ENCODE data around the gene EFNB3.

Gene EFNB3

DNA sequence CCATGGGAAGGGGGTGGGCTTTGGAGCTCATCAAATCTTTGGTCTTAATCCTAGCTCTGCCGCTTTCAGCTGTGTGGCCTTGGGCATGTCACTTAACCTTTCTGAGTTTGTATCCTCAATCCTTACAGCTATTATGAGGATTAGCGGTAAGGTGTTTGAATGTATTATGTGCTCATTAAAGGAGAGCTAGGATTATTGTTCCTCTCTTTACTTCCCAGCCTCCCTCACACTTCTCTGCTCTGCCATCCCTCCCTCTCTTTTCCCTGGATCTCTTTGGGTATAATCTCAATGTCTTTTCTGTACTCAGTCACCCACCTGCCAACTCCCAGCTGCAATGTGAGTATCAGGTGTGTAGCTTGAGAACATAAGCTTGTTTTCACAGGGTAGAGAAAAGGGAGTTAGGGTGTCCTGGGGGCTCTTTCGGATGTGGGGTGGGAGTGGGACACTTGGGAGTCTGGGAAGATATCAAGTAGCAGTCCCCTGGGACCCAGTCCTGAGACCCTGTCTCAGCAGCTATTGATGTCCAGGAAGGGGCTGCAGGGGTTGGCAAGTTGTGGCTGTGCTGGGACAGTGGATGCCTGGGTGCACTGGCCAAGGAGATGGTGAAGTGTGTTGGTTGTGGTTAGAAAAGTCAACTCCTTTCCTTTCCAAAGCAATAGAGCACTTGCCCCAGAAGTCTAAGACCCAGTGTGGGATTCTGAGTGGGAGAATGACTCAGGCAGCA lies 1.8 kb downstream of the EFNB3 start (continued):
- TF ChIP-seq ZNF76 (tag by site-specific recombination; IDR thresholded peaks at IDR 0.05; ENCODE audit: borderline replicate concordance, low read depth) (no peak), ZNF510 (tag by site-specific recombination; IDR thresholded peaks at IDR 0.05; ENCODE audit: insufficient replicate concordance) (no peak), OVOL3 (tag by site-specific recombination; IDR thresholded peaks at IDR 0.05) (no peak), SP2 (tag by site-specific recombination; IDR thresholded peaks at IDR 0.05) (no peak), ZNF140 (tag by site-specific recombination; IDR thresholded peaks at IDR 0.05) (no peak), SP7 (tag by site-specific recombination; IDR thresholded peaks at IDR 0.05) (no peak), GFI1B (tag by site-specific recombination; IDR thresholded peaks at IDR 0.05) (no peak), EGR2 (tag by site-specific recombination; IDR thresholded peaks at IDR 0.05; ENCODE audit: low read depth) (peak; percentile 21; the same call in 1 of the 2 replicates), GLIS1 (tag by site-specific recombination; IDR thresholded peaks at IDR 0.05) (no peak), ZNF621 (tag by site-specific recombination; IDR thresholded peaks at IDR 0.05) (no peak), ZNF366 (tag by site-specific recombination; conservative IDR thresholded peaks at IDR 0.05) (0 out of 2 replicates have a peak, but pooled peaks have one; percentile 10), ZNF558 (tag by site-specific recombination; IDR thresholded peaks at IDR 0.05) (no peak), YY1 (tag by site-specific recombination; IDR thresholded peaks at IDR 0.05) (no peak), KLF9 (tag by site-specific recombination; IDR thresholded peaks at IDR 0.05; ENCODE audit: low read depth) (no peak), GLIS2 (tag by site-specific recombination; IDR thresholded peaks at IDR 0.05) (no peak)
- TF ChIP-seq, protein P1, sequence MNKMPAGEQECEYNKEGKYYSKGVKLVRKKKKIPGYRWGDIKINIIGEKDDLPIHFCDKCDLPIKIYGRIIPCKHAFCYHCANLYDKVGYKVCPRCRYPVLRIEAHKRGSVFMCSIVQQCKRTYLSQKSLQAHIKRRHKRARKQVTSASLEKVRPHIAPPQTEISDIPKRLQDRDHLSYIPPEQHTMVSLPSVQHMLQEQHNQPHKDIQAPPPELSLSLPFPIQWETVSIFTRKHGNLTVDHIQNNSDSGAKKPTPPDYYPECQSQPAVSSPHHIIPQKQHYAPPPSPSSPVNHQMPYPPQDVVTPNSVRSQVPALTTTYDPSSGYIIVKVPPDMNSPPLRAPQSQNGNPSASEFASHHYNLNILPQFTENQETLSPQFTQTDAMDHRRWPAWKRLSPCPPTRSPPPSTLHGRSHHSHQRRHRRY (tag by site-specific recombination; IDR thresholded peaks at IDR 0.05) = no peak
- TF ChIP-seq, protein P2, sequence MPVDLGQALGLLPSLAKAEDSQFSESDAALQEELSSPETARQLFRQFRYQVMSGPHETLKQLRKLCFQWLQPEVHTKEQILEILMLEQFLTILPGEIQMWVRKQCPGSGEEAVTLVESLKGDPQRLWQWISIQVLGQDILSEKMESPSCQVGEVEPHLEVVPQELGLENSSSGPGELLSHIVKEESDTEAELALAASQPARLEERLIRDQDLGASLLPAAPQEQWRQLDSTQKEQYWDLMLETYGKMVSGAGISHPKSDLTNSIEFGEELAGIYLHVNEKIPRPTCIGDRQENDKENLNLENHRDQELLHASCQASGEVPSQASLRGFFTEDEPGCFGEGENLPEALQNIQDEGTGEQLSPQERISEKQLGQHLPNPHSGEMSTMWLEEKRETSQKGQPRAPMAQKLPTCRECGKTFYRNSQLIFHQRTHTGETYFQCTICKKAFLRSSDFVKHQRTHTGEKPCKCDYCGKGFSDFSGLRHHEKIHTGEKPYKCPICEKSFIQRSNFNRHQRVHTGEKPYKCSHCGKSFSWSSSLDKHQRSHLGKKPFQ (tag by site-specific recombination; IDR thresholded peaks at IDR 0.05) = no peak

GRCh38 chr17:7707446-7707845 lies 2.4 kb downstream of the EFNB3 start:
- Histone ChIP-seq H3K9me3 (ENCODE audit: control insufficient read depth, insufficient read depth, low read depth, low read length) (no peaks in the 10 kb centered on the region), H3K36me3 (ENCODE audit: control insufficient read depth in 2 of 2, insufficient read depth in 1 of 2, low read length in 2 of 2) (peaks cover 0 to 8% of the 10 kb centered on the region in 2 experiments; a peak in 1 of 3 replicates), H3K27ac (ENCODE audit: extremely low read depth, low read depth, low read length) (no peak overlapping the region), H3K4me3 (ENCODE audit: low read depth, low read length) (no peak overlapping the region), H3K4me1 (ENCODE audit: control insufficient read depth, insufficient read depth, low read length) (peaks cover 14% of the 10 kb centered on the region; the same call in 1 of the 2 replicates)
- TF ChIP-seq ZNF600 (tag by site-specific recombination; IDR thresholded peaks at IDR 0.05) (0 out of 2 replicates have a peak, but pooled peaks have one; percentile 19), ZBTB1 (tag by site-specific recombination; IDR thresholded peaks at IDR 0.05) (no peak), MEIS1 (CRISPR knock-in tag; IDR thresholded peaks at IDR 0.05; ENCODE audit: borderline replicate concordance) (no peak), ELK4 (IDR thresholded peaks at IDR 0.05; ENCODE audit: borderline replicate concordance, low read depth, low read length) (no peak), ZNF146 (tag by site-specific recombination; IDR thresholded peaks at IDR 0.05) (no peak), ZNF426 (tag by site-specific recombination; IDR thresholded peaks at IDR 0.05) (no peak)
- ChIA-PET POLR2A (interaction anchor here (1.0 to 7.9 kb wide), 2 partner anchors 9 to 20 kb away, joined by 10 to 111 read pairs; partner anchors contain the start of genes TP53 and WRAP53), CTCF (interaction anchor here (1.2 to 7.3 kb wide), 4 partner anchors 8 to 147 kb away, joined by 3 to 49 read pairs (median 28); partner anchors contain the start of genes DNAH2, TP53 and WRAP53)

Data from HEK293 (cell line).